Measurements from ENCODE around the gene KCND2. TPM values are rescaled to one million over a fixed set of nuclear protein-coding genes. Genes with fewer than 3 reads are reported as not detected.

The KCND2 gene
- total RNA-seq, 1 donor from 2014 or later = 0.61 TPM

- no peaks in the 10 kb centered on the region for H3K9me3 Mint-ChIP-seq
- H3K27ac Mint-ChIP-seq (ENCODE audit: unreplicated experiment) = no peak overlapping the region
- H3K27me3 Mint-ChIP-seq (ENCODE audit: low read depth) = no peaks in the 10 kb centered on the region
- H3K36me3 Mint-ChIP-seq (ENCODE audit: low read depth) = no peaks in the 10 kb centered on the region
- no peak for TF ChIP-seq CTCF (conservative IDR thresholded peaks at IDR 0.05)
- H3K4me1 Mint-ChIP-seq = peaks cover 5% of the 10 kb centered on the region
- no peak overlapping the region for H3K4me3 Mint-ChIP-seq
- no peak for DNase-seq (ENCODE audit: low read depth, low spot score)
These were observed 125.5 kb downstream of the KCND2 start for GRCh38 chr7:120398284-120399000.

DNA sequence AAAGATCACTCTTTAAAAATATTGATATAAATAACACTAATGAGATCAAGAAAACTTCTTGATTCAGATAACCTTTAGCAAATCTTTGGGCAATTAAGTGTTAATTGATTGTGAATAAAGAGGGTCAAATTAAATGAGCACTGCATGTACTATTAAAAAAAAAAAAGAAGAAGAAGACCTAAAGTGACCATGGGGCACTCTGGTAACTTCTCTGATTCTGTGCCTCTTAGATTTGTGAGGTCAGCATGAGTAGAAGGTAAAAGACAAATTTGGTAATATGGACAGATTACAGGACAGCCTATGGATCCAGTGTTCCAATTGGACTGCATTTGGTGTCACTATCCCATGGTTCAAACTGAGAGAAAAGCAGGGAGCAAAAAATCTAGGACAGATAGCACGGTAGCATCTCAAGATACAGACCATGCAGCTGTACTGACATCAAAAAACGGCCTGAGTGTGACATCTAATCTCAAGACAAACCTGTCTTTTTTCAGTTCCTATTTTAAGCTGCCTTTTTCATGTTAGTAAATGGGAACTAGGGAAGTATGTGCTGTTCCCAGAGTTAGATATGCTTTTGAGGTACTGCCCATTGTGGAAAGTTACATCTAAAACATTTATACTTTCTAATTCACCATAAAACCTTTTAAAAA is 128.0 kb downstream of the KCND2 start:
- H3K36me3 Mint-ChIP-seq (ENCODE audit: low read depth) = no peaks in the 10 kb centered on the region
- H3K9me3 Mint-ChIP-seq = no peaks in the 10 kb centered on the region
- no peak overlapping the region for H3K4me3 Mint-ChIP-seq
- H3K4me1 Mint-ChIP-seq = peaks cover 5% of the 10 kb centered on the region
- no peak overlapping the region for H3K27ac Mint-ChIP-seq (ENCODE audit: unreplicated experiment)
- no peak for TF ChIP-seq CTCF (conservative IDR thresholded peaks at IDR 0.05)
- no peak for DNase-seq (ENCODE audit: low read depth, low spot score)
- no peaks in the 10 kb centered on the region for H3K27me3 Mint-ChIP-seq (ENCODE audit: low read depth)

DNA sequence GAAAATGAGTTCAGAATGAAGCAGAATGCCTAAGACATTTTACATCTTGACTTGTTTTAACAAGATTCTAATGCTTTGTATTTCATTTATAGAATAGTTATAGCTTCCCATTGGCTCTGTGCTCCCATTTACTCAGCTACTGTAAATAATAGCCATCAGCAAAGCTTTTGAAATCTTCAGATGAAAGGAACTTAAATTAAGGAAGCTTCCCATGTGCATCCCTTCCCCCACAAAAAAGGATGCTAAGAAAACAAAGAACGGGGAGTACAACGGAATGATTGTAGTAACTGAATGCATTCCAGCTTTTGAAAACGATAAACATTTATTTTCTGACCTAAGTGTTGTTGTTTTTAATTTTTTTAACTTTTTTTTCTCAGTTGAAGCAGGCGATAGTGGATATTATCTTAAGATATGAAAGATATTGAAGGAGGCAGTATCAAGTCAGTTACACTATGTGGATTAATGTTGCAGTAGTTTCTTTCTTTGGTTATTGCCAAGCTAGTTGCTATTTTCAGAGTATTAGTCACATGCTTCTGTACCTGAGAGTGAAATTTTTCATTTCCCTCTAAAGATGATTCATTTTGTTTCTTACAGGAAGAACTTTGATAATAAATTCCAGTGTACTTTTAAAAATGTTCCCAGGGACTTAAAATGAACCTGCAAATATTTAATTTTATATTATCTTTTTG is 129.2 kb downstream of the KCND2 start:
- no peaks in the 10 kb centered on the region for H3K36me3 Mint-ChIP-seq (ENCODE audit: low read depth)
- H3K4me1 Mint-ChIP-seq = peaks cover 5% of the 10 kb centered on the region
- no peaks in the 10 kb centered on the region for H3K27me3 Mint-ChIP-seq (ENCODE audit: low read depth)
- no peak for TF ChIP-seq CTCF (conservative IDR thresholded peaks at IDR 0.05)
- H3K9me3 Mint-ChIP-seq = no peaks in the 10 kb centered on the region
- DNase-seq (ENCODE audit: low read depth, low spot score) = no peak
- no peak overlapping the region for H3K4me3 Mint-ChIP-seq
- H3K27ac Mint-ChIP-seq (ENCODE audit: unreplicated experiment) = no peak overlapping the region

- no peak for DNase-seq (ENCODE audit: low read depth, low spot score)
- H3K27me3 Mint-ChIP-seq (ENCODE audit: low read depth) = no peaks in the 10 kb centered on the region
- no peaks in the 10 kb centered on the region for H3K9me3 Mint-ChIP-seq
- H3K36me3 Mint-ChIP-seq (ENCODE audit: low read depth) = no peaks in the 10 kb centered on the region
- no peak for TF ChIP-seq CTCF (conservative IDR thresholded peaks at IDR 0.05)
- H3K4me3 Mint-ChIP-seq = no peak overlapping the region
- H3K4me1 Mint-ChIP-seq = peaks cover 5% of the 10 kb centered on the region
- H3K27ac Mint-ChIP-seq (ENCODE audit: unreplicated experiment) = no peak overlapping the region
These were observed 129.8 kb downstream of the KCND2 start for GRCh38 chr7:120402801-120403200.

- no peak for TF ChIP-seq CTCF (conservative IDR thresholded peaks at IDR 0.05)
- Mint-ChIP-seq H3K9me3 (no peaks in the 10 kb centered on the region), H3K4me1 (peaks cover 5% of the 10 kb centered on the region), H3K4me3 (no peak overlapping the region), H3K27ac (ENCODE audit: unreplicated experiment) (no peak overlapping the region), H3K27me3 (ENCODE audit: low read depth) (no peaks in the 10 kb centered on the region), H3K36me3 (ENCODE audit: low read depth) (no peaks in the 10 kb centered on the region)
- no peak for DNase-seq (ENCODE audit: low read depth, low spot score)
These were observed 131.1 kb downstream of the KCND2 start for GRCh38 chr7:120404042-120404441.

Measured in neural crest cell (in vitro differentiated cells).